GM19238 (cell line): ENCODE measurements around the gene EFHC1.
"Not testable (repeated sequence)": the region's sequence is repeated elsewhere in the genome, so short reads cannot be mapped to it uniquely, and the experiment has no call there.

ENCODE experiments used
- DNase-seq: peaks from one replicate; pipeline ENCODE4 v3.0.0; 2011; ENCODE audit warnings: low spot score; ENCODE audit not compliant: insufficient read length

Gene EFHC1

DNA sequence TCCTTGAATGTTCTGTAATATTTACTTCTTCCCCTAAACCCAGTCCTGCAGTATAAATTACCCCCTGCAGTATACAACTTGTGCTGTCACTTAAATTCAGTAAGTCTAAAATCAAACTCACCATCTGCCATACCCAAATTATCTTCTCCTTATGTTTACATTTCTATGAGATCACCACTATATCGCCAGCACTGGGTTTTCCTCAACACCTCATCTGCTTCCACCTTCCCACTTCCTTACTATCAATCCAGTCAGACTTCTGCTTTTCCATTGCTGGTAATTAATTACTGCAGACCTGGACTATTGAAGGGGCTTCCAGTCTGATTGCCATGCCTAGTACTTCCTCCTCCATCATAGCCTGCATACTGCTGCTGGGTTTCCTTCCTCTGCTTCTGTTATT lies 15.2 kb downstream of the EFHC1 start:
- DNase-seq, result no peak

DNA sequence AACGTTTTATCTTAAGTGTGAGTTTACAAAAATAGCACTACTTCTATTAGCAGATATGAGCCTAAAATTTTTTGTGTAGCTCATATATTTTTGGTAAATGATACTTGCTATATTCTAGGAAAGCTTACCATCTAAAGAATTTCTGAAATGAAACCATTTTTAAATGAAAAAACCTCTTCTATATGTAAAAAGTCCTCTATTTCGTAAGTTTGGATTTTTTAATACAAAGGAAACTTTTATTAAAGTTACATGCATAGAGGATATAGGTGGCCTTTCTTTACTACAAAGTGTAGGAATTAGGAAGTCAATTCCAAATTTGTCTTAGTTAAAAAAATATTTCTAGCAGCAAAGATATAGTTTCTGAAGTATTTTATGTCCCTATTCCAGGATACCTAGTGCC lies 18.8 kb downstream of the EFHC1 start:
- DNase-seq, result no peak

- DNase-seq, result no peak
These were observed 34.4 kb downstream of the EFHC1 start for GRCh38 chr6:52454556-52454955.

DNA sequence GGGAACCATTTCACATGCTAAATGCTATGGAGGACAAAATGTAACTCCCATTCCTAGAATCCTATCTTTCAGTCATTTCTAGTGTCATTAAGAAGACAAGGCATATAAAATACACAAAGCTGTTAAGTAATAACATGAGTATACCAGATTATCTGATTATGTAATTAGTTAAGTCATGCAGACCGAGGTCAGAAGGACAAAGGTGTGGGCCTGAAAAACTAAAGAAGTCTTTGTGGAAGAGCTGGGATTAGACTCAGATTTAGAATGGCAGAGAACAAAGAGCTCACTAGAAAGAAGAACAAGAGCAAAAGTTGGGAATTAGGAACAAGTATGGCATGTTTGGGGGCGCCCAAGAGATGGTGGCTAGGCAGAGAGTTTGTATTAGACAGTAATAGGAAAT lies 37.0 kb downstream of the EFHC1 start:
- DNase-seq, result no peak

GRCh38 chr6:52461194-52461593 lies 41.1 kb downstream of the EFHC1 start:
- not testable (repeated sequence) for DNase-seq

DNA sequence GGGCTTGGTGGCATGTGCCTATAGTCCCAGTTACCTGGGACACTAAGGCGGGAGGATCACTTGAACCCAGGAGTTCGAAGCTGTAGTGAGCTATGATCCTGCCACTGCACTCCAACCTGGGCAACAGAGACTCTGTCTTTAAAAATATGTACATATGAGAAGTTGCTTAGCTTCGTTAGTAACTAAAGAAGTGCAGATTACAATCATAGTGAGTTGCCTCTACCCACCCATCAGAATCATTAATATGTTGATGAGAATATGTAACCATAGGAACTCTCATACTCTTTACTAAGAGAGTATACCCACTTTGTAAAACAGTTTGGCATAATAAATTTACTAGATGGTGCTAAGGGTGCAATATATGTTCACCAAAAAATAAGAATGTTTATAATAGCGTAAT lies 54.0 kb downstream of the EFHC1 start:
- no peak for DNase-seq

DNA sequence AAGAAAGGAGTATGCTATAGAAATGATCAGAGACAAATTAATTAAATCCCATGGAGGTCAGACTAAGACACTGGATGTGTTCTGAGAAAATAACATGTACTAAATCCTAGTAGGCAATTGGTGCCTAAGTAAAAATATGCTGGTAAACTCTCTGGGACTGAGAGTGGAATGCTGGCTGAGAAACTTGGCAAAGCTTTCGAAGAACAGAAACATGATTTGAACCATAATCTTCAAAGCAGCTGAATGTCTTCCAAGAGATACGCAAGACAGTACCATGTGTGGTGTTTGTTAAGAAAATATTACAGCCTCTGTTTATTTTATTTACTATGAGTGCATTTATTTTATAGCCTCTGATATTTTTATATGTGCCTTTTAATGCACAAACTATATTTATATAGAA lies 55.2 kb downstream of the EFHC1 start:
- DNase-seq, result no peak

GRCh38 chr6:52482903-52483670 lies 62.9 kb downstream of the EFHC1 start:
- no peak for DNase-seq

- DNase-seq, result no peak
These were observed 63.5 kb downstream of the EFHC1 start for GRCh38 chr6:52483671-52484003.

GRCh38 chr6:52489881-52490280 lies 69.7 kb downstream of the EFHC1 start:
- DNase-seq, result no peak

DNA sequence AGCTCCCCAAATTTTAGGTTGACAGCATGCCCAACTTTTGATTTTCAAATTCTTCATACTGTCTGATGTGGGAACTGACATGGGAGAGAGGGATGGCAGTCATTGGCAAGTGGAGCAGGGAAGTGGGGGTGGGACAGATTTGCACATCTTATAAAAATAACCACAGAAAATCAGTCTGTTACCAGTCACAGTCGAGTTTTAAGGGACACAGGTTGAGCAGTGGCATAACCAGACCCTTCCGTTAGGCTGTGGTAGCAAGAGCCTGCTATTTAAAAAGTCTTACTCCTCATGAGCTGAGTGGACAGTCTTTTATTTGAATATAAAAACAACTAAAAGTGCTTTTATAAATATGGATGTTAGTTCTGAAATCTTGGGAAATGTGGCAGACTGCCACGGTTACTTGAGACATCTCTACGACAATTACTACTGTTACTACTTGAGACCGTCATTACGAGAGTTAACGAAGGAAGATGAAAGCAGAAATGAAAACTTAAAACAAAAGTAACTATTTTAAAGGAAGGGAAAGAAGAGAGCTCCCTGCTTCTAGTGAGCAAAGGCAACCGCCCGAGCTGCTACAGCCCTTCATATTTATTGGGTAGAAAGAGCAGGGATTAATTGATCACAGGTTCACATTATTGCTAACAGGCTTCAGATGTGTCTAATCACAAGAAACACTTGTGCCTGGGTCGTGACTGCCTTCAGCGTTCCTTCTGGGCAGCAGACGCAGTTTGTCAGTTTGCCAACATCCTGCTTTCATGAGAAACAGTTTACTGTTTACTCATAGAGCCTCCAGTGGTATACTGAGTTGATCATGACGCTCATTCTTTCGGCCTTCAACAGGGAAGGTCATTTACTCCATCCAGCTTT lies 71.3 kb downstream of the EFHC1 start:
- no peak for DNase-seq

GRCh38 chr6:52493669-52494068 lies 73.5 kb downstream of the EFHC1 start:
- no peak for DNase-seq

DNA sequence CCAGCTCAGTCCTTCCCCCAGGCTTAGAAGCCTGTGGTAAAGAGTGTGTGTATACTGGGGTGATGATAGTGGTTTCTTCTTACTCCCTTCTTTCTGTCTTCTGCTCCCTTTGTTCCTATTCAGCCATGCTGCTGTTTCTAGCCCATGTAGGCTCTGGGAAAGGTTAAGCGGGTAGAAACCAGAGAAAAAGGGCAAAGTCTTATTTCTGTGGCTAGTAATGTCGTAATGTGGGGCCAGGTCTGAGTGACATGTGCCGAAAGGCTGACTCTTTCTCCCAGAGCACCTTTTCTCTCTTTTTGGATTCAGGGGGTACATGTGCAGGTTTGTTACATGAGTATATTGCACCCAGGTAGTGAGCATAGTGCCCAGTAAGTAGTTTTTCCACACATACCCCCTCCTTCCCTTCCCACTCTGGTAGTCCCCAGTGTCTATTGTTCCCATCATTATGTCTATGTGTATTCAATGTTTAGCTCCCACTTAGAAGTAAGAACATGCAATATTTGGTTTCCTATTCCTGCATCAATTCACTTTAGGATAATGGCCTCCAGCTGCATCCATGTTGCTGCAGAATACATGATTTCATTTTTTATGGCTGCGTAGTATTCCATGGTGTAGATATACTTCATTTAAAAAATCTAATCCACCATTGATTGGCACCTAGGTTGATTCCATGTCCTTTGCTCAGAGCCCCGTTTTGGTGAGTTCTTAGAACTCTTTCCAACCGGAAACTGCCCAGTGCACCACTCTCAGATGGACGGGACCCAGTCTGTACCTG lies 74.3 kb downstream of the EFHC1 start:
- no peak for DNase-seq

- no peak for DNase-seq
These were observed 75.8 kb downstream of the EFHC1 start for GRCh38 chr6:52495922-52496321.

DNA sequence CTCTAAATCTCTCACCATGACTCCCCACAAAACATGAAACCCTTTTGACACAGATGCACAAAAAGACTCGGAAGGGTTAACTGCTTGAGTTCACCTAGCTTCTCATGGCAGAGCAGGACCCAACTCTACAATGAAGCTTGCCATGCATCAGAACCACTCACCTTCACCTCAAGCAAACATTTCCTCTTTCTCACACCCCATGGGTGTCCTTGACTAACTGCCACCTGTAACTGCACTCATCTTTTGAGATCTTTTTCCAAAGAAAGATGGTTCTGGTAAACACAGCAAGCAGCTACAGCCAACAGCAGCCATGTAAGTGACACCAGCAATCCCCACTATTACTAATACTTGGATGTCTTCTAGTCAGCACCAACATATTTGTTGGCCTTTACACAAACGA lies 76.5 kb downstream of the EFHC1 start:
- DNase-seq, result no peak

DNA sequence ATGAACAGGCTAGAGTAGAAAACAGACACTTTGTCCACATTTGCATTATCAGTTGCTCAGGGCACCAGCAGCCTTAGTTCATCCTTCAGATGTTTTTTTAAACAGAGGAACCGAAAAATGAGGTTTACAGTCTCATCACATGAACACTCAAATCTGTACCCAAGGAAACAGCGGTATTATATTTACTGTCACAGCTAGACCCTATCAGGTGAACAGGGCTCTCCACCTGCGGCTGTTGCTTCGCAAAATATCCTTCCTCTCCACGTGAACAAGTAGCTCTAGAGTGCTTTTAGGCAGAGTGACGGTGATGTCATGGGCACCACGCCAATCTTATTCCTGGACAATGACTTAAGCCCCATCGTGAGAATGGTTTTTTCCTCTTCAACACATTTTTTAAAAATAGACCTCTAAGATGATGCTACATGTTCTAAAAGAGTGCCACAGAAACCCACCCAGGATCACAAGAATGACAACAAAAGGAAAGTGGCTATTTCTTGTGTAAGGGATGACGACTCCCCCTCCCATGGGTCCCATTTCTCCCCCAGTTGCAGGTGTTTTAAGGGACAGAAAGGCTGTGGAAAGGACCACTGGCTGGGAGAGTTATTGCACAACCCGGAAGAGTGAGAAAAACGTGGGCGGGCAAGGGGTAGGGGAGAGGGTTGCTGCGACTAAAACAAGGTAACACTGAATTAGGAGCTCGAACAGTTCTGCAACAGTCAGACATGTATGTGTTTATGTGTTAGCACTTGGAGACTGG lies 77.7 kb downstream of the EFHC1 start:
- no peak for DNase-seq

- no peak for DNase-seq
These were observed 78.4 kb downstream of the EFHC1 start for GRCh38 chr6:52498538-52499017.

DNA sequence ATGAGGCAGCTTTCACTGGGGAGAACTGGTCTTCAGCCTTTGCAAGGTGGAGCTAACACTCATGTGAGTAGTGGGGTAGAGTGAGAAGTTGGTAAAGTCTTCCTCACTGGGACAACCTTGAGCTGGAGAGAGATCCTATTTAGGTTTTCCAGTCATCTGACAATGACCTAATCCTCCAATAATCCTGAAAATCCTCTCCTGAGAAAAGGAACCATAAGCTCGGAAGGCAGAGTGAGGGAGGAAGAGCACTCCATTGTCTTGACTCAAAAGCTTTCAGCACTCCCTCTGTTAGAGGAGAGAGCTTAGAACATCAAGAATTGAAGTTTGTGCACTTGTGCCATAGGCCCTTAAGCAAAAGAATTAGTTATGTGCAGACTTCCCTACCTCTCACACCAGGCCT lies 78.9 kb downstream of the EFHC1 start:
- DNase-seq, result no peak

DNA sequence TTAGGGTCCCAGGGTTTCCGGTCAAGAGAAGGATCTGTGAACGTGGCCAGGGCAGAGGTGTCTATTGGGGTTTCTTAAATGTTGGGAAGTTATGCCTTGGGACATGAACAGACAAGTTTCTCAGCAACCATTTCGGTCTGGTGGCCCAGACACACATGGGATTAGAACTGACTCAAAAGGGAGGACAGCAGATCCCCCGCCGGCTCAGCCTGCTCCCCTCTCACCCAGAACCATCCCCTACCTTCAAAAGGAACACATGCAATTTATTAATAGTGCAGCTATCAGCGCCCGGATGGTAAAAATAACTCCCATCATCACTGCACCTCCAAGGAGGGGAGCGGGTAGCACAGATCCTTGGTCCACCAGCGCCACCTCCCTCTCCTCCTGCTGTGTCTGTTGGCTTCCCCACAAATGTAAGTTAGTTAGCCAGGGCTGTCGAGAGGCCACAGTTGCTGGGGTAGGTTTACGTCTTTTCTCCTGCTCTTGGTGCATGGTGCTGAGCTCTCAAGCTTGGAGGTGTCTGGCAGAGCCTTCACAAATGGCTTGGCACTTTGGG lies 79.6 kb downstream of the EFHC1 start:
- DNase-seq, result no peak

- no peak for DNase-seq
These were observed 80.3 kb downstream of the EFHC1 start for GRCh38 chr6:52500238-52501129.
